Glomerular endothelial cell (primary cell): ENCODE measurements around the gene SPIRE2. TPM values are rescaled to one million over a fixed set of nuclear protein-coding genes. Genes with fewer than 3 reads are reported as not detected.

Experiments
- DNase-seq: peaks from one replicate; pipeline ENCODE4 v3.0.0-alpha.2; 2011; ENCODE audit warnings: low read depth, low spot score; ENCODE audit errors: extremely low read depth
- total RNA-seq: library from RNA; depleted of rRNA; stranded (reverse); fragments of >200 nt; gene quantifications from 2 replicates; pipeline ENCODE4 v1.2.3, GENCODE V29; 2015

The SPIRE2 gene
- total RNA-seq, 1 donor from 2014 or later: 3.3 TPM

DNA sequence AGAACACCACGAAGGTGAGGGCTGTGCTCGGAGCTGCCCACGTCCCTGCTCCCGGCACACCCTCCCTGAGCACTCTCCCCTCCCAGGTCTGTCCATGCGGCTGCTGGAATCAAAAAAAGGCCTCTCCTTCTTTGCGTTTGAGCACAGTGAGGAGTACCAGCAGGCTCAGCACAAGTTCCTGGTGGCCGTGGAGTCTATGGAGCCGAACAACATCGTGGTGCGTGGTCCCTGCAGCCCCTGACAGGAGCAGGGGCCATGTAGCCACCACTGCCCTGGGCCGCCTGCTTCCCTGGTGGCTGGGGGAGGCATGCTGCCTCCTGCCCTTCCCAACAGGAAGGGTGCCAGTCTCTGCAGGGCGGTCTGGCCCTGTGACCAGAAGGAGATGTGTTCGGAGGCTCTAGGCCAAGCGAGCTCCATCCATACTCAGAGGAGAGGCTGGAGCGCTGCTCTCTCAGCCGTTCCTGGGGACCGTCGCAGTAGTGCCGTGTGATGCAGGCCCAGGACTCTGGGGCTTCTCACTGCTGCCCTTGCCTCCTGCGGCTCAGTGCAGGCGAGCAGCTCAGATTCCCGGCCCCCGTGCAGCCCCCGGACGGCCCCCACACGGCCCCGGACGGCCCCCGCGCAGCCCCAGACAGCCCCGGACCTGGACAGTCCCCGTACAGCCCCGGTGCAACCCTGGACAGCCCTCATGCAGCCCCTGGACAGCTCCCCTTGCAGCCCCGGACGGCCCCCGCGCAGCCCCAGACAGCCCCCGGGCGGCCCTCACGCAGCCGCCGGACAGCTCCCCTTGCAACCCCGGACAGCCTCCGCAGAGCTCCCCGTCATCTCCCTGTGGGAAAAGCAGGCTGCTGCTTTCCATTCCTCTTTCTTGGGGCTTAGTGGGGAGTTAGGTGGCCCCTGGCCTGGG, 65.6 kb downstream of the SPIRE2 start:
- DNase-seq: no peak

DNA sequence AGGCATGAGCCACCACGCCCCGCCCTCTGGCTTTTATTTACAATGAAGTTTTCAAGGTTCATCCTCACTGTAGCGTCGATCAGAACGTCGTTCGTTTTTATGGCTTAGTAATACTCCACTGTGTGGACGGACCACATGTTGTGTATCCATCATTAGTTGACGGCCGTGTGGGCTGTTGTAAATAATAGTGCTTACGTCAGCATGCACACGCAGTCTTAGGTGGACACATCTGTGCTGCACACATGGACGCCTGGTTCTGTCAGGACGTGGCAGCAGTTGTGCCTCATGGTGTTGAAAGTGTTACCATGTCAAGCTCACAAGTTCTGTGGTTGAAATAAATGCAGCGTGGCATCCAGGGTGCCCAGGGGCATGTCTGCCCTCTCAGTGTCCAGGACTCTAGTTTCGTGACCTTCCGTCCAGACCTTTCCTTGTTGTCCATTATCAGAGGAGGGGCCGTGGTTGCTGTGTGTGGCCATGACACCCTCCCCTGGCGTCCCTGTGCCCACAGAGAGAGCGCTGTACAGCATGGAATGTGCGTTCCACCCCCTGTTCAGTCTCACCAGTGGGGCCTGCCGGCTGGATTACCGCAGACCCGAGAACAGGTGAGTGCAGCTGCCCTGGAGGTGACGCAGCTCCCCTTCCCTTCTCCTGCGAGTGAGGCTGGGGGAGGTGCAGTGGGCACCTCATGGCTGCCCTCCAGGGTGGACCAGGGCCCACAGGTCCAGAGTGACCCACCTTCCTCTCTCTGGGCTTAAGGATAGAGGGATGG, 67.4 kb downstream of the SPIRE2 start:
- no peak for DNase-seq

DNA sequence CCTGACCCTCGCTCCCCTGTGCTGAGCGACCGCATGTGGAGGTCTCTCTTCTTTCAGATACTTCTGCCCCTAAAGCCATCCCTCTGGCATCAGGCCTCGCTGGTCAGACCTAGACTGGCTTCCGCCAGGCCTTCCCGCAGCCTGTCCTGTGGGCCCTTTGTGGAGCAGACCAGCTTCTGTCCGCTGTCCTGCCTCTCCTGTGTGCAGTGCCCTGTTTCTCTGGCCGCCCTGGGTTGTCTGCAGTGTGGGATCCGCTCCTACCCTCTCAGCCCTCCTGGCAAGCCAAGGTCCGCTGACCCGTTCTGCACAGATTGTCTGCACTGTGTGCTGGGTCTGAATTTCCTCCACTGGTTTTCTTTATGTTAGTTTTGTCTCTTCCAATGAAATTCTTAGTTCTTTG, 68.9 kb downstream of the SPIRE2 start:
- DNase-seq: no peak

DNA sequence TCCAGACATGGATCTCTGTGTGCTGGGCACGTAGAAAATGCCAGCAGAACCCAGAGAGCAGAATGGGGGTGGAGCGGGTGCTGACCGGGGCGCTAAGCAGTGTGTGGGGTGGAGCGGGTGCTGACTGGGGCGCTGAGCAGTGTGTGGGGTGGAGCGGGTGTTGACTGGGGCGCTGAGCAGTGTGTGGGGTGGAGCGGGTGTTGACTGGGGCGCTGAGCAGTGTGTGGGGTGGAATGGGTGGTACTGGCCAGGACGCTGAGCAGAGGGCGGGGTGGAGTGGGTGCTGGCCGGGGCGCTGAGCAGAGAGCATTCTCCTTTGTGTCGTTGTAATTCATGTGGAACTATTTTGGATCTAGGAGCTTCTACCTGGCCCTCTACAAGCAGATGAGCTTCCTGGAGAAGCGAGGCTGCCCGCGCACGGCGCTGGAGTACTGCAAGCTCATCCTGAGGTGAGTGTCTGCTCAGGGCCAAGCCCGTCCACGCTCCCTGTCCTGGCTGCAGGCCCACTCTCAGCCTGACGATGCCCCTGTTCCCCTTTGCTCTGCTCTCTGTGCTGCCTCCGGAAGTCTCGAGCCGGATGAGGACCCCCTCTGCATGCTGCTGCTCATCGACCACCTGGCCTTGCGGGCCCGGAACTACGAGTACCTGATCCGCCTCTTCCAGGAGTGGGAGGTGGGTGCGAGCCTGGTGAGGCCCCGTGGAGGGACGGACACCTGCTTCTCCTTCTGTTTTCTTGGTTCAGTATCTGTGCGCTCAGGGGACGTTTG, 70.1 kb downstream of the SPIRE2 start:
- no peak for DNase-seq

DNA sequence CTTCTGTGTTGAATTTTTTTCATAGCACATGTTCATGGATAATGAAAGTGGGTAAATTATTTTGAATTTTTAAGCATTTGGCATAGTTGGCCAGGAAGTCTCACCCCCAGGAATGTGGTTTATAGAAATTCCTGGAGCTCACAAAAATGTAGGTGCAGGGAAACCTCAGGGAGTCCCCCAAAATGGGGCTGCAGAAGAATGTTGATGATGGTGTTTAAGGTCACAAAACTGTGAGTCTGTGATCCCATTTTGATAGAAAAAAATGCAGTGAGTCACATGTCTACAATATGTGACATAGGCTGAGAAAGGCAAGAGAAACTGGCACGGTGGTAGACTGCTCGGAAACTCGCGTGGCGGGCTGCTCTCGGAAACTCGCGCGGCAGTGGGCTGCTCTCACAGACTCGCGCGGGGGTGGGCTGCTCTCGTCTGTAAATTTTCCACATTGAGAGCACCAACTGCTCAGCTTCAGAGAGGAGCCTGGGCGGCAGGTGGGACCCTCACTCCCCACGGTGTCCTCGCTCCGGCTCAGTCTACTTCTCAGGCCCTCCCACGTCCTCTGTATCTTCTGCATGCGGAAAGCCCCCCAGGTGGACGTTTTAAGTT, 71.7 kb downstream of the SPIRE2 start:
- no peak for DNase-seq

DNA sequence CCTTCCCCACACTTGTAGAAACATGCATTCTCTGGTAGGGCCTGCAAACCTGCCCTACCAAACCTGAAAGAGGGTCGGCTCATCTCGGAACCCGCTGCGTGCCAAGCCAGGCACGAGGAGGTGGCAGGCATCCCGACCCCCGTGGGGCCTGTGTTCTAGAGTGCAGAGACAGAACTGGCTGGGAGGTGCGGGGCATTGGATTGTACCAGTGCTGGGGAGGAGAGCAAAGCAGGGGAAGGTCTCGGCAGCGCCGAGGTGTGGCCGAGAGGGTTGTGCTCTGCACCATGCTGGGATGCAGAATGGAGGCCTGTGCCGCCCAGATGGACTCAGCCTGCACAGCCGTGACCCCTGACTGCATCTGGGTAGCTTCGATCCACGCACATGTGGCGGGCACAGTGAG, 72.6 kb downstream of the SPIRE2 start:
- DNase-seq: no peak

DNA sequence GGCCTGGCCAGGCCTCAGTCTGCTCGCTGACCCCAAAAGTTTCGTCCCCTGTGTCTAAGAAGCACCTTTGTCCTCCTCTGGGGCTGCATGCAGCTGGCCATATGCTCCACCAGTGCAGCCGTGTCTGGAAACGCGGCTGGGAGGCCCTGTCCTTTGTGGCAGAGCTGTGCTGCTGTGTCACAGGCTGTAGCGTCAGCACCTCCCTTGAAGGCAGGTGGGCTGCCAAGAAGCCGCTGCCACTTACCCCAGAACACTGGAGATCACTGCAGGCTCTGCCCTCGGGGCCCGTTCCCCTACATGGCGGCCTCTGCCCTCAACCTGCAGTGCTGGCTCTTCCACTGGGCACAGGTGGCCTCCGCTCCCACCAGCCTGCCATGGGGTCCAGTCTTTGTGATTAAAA, 74.7 kb downstream of the SPIRE2 start:
- DNase-seq: no peak

DNA sequence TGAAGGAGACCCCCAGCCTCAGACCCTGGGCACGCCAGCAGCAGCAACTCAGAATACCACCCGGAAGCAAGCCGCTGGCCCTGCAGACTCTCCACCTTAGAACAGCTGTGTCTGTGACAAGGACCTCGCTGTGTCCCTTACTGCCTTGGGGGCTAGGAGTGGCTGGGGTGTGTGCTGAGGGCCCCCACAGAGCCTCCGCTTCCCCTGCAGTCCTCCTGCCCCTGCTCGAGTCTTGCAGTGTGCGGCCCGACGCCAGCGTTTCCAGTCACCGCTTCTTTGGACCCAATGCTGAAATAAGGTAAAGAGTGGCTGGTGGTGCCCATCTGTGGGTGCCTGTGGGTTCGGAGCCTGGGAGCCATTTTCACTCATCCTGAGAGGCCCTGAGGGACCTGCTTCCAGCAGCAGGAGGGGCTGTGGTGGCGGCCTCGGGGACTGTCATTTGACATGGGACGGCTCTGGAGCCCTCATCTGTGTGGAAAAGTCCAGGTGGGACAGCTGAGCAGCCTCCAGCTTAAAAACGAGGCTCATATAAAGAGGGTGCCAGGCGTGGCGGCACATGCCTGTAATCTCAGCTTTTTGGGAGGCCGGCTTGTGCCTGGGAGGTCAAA, 75.7 kb downstream of the SPIRE2 start:
- DNase-seq: no peak

DNA sequence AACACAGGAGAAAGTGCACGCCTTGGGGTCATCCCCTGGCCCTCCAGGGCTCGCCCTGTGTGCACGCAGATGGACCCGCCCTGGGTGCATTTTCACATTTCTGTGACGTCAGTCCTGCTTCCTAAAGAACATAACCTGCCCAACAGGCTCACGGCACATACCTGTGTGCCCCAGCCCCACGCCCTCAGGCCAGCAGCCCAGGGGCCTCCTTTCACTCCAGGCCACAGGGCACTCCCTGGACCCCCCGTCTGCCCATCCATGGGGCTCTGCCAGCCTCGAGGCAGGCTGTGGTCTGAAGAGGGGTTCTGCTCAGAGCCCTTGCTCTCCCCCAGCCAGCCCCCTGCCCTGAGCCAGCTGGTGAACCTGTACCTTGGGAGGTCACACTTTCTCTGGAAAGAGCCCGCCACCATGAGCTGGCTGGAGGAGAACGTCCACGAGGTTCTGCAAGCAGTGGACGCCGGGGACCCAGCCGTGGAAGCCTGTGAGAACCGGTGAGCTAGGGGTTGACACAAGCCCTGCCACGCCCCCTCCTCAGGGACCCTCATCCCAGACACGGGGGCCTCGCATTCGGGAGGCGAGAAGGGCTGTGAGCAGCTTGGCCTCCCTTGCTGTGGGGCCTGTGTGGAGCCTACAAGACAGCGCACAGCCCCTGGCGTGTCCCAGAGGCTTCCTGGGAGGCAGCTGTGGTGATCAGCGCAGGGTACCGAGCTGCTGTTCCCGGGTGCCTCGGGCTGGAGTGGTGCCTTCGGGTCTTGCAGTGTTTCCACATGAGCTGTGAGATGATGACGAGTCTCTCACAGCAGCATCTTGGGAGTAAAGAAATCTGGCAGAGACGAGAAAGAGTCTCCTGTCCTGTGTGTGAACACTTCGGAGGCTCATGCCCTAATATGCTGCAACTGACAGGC, 76.6 kb downstream of the SPIRE2 start:
- DNase-seq: no peak

DNA sequence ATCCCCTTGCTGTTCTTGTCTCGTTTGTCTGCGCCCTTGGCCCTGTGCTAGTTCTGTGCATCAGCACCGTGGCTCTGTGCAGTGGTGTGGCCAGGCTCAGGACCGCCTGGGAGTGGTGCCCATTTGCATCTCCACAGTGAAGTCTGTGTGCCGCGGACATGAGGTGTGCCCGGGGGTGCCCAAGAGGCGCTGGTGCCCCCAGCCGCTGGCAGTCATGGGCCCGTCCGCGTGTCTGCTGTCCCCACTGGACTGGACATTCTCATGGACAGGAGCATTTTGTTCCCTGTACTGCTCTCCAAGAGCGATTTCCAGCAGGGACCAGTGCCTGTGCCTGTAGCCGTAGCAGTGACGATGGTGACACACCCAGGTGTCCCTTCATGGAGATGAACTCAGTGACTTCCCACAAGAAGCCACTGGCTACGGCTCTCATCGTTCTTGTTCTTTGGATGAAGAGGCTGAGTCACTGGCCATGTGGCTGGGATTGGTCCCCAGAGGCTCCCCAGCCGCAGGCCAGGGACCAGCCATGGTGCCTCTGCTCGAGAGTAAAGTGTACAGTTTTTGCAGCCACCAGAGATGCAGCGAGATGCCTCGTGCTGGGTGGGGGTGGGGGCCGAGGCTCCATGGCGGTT, 77.3 kb downstream of the SPIRE2 start:
- DNase-seq: no peak

DNA sequence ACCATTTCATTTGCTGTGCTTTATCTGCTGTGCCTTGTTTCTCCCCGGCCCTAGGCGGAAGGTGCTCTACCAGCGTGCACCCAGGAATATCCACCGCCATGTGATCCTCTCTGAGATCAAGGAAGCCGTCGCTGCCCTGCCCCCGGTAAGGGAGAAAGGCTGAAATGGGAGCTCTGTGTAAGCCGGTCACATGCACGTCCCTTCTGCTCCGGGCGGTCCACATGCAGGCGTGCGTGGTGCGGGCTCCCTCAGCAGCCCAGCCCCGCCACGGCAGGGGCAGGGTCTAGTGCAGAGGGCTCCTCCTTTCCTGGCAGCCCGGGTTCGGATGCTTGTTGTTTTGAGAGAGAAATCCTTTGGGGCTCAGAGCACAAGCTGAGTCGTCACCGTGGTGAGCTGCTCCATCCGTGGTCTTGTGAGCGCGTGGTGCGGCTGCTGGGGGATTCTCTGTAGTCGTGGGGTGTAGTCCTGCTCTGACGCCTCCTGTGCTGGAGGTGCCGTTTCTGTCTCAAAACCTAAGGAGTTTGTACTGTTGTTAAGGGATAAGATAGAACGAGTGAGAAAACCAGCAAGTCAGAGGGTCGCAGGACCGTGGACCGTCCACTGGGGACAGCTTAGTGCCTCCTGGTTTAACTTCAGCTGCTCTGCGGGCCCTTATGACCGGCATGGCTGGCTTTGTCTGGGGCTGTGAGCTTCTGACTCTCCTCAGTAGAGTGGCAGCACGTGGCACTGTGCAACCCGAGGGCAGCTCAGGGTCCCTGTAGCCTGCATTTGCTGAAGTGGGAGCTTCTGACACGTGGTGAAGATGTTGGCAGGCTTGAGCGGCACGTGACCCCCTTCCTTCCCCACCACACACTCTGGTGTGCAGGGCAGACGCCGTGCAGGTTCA, 78.1 kb downstream of the SPIRE2 start:
- DNase-seq: no peak

DNA sequence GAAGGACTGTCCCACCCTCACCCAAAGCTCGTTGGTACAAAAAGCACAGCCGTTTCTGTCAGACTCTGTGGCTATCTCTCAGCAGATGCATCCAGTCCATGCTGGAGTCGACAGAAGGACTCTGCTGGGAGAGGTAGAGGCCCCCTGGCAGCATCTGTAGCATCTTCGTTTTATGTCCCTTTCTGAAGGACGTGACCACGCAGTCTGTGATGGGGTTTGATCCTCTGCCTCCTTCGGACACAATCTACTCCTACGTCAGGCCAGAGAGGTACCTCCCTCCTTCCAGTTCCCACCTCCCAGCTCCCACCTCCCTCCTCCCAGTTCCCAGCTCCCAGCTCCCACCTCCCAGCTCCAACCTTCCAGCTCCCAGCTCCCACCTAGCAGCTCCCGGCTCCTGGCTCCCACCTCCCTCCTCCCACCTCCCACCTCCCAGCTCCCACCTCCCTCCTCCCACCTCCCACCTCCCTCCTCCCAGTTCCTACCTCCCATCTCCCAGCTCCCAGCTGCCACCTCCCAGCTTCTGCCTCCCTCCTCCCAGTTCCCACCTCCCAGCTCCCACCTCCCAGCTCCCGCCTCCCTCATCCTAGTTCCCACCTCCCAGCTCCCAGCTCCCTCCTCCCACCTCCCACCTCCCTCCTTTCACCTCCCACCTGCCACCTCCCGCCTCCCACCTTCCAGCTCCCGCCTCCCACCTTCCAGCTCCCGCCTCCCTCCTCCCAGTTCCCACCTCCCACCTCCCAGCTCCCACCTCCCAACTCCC, 79.0 kb downstream of the SPIRE2 start:
- no peak for DNase-seq

DNA sequence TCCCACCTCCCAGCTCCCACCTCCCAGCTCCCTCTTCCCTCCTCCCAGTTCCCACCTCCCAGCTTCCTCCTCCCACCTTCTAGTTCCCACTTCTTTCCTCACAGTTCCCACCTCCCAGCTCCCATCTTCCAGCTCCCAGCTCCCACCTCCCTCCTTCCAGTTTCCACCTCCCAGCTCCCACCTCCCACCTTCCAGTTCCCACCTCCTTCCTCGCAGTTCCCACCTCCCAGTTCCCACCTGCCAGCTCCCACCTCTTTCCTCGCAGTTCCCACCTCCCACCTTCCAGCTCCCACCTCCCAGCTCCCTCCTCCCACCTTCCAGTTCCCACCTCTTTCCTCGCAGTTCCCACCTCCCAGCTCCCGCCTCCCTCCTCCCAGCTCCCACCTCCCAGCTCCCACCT, 80.0 kb downstream of the SPIRE2 start:
- no peak for DNase-seq

DNA sequence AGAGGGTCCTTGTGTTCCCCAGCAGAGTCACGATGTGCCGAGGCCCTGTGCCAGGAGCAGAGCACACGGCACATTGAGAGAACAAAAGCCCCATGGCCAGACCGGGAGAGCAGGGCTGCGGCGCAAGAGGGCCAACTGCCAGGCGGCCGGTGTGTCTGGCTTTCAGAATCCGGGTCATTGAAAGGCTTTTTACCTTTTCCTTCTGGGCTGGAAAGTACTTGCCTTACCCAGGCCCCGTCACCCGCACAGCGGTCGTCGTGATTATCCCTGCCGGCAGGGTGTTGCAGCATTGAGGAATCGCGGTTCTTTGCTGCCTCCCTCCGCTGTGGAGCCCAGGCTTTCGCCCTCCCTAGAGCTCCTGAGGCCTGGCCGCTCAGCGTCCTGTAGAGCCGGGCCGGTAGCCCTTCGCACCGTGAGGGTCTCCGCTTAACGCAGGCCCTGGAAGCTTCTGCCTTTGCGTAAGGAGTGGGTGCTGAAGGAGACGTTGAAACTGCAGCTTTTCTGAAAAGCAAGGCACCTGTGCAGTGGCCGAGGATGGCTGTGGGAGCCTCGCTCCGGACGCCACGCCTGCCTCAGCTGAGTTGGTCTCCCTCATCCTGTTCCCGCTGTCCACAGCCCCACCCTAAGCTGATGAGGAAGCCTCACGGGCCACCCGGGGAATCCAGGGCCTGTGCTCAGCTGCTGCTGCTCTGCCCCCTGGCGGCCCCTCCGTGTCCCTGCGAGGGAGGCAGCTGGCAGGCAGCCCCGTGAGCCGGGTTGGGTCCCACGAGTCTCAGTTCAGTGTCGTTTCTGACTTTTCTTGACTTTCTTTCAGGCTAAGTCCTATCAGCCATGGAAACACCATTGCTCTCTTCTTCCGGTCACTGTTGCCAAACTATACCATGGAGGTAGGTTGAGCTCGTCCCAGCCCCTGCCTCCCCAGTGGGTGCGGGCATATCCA, 81.8 kb downstream of the SPIRE2 start:
- no peak for DNase-seq

DNA sequence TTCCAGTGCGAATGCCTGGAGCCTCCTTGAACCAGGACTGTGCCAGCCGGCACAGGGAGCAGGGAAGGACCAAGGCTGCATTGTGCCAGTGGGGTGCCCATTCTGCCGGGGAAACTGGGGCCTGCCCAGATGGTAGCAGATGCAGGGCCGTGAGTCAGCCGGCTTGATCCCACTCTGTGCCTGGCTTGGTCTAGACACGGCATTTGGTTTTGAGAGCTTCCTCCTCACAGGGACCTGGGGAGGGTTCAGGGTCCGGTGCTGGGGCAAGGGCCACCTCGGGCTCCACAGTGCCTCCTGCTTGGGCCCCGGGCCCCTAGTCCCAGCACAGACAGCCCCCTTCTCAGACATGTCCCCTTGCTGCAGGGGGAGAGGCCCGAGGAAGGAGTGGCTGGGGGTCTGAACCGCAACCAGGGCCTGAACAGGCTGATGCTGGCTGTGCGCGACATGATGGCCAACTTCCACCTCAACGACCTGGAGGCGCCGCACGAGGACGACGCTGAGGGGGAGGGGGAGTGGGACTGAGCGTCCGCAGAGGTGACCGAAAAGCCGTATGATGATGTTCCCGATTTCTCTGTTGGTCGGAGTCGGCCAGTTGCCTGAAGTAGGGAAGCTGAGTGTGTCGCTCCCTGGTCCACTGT, 82.6 kb downstream of the SPIRE2 start:
- DNase-seq: no peak

DNA sequence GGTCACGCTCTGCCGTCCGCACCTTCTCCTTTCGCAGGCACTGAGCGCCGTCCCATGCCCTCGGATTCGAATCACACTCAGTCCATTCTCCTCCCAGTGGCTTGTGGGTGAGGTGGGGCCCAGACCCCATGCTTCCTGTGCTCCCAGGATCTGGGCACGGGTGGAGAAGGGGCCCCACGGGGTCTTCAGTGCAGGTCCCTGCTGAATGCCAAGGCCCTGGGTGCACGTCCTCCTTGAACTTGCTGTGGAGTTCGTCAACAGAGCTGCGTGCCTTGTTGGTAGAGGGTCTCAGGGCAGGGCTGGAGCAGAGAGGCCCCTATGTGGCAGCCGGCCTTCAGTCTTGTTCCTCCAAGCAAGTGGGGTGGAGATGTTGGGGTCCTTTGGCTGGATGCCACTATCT, 83.1 kb downstream of the SPIRE2 start:
- DNase-seq: no peak
